Glutamatergic neuron (in vitro differentiated cells): ENCODE results near the gene AGAP1. TPM values are rescaled to one million over a fixed set of nuclear protein-coding genes. Genes with fewer than 3 reads are reported as not detected.

ENCODE experiments used
- DNase-seq: peaks from one replicate; pipeline ENCODE4 v3.0.0; 2022
- H3K27ac Mint-ChIP-seq: one replicate; pipeline ENCODE4 v1.8.0; 2020; ENCODE audit warnings: mild to moderate bottlenecking, mixed read lengths, inconsistent platforms; ENCODE audit not compliant: unreplicated experiment
- H3K27me3 Mint-ChIP-seq: one replicate; pipeline ENCODE4 v1.8.0; 2020; ENCODE audit warnings: mild to moderate bottlenecking, moderate library complexity, mixed read lengths, inconsistent platforms; ENCODE audit not compliant: unreplicated experiment
- H3K36me3 Mint-ChIP-seq: one replicate; pipeline ENCODE4 v1.8.0; 2020; ENCODE audit warnings: mild to moderate bottlenecking, mixed read lengths, inconsistent platforms; ENCODE audit not compliant: unreplicated experiment
- H3K4me1 Mint-ChIP-seq: one replicate; pipeline ENCODE4 v1.8.0; 2020; ENCODE audit warnings: mild to moderate bottlenecking, low read depth, mixed read lengths, inconsistent platforms; ENCODE audit not compliant: unreplicated experiment
- H3K4me3 Mint-ChIP-seq: one replicate; pipeline ENCODE4 v1.8.0; 2020; ENCODE audit warnings: mild to moderate bottlenecking, mixed read lengths, inconsistent platforms; ENCODE audit not compliant: unreplicated experiment
- H3K9me3 Mint-ChIP-seq: one replicate; pipeline ENCODE4 v1.8.0; 2020; ENCODE audit warnings: mild to moderate bottlenecking, moderate library complexity, mixed read lengths, inconsistent platforms; ENCODE audit not compliant: unreplicated experiment
- CTCF ChIP-seq: fragments of 200-600 bp; sonication (generic); IDR thresholded peaks from one replicate; pipeline ENCODE4 v1.5.0; 2021; ENCODE audit not compliant: partially characterized antibody, unreplicated experiment
- total RNA-seq: library from RNA; stranded (reverse); fragmentation: NEBNext Ultra II Directional; extraction: Animal tissue kit (Norgen Biotek cat#: 25700); gene quantifications from one replicate; pipeline ENCODE4 v1.2.1, GENCODE V29; 2021; ENCODE audit not compliant: unreplicated experiment

Gene AGAP1
- total RNA-seq, 1 donor from 2014 or later: 153 TPM

GRCh38 chr2:235702186-235702585 is 208.3 kb downstream of the AGAP1 start:
- Mint-ChIP-seq H3K36me3 (peaks cover 4% of the 10 kb centered on the region), H3K4me1 (peaks cover 29% of the 10 kb centered on the region), H3K9me3 (peaks cover 6% of the 10 kb centered on the region), H3K4me3 (peak overlapping the region; percentile 46), H3K27me3 (peaks cover 11% of the 10 kb centered on the region), H3K27ac (peak overlapping the region; percentile 22)
- no peak for DNase-seq
- TF ChIP-seq CTCF: no peak

- no peak overlapping the region for H3K4me3 Mint-ChIP-seq
- H3K4me1 Mint-ChIP-seq: peaks cover 33% of the 10 kb centered on the region
- H3K9me3 Mint-ChIP-seq: peaks cover 6% of the 10 kb centered on the region
- peaks cover 11% of the 10 kb centered on the region for H3K27me3 Mint-ChIP-seq
- no peaks in the 10 kb centered on the region for H3K36me3 Mint-ChIP-seq
- no peak overlapping the region for H3K27ac Mint-ChIP-seq
- DNase-seq: no peak
- TF ChIP-seq CTCF: no peak
Measured at GRCh38 chr2:235703711-235704295, 210.0 kb downstream of the AGAP1 start.

GRCh38 chr2:235705296-235705695 is 211.5 kb downstream of the AGAP1 start:
- Mint-ChIP-seq H3K36me3 (peaks cover 7% of the 10 kb centered on the region), H3K9me3 (peaks cover 10% of the 10 kb centered on the region), H3K27me3 (peaks cover 9% of the 10 kb centered on the region), H3K4me1 (peaks cover 29% of the 10 kb centered on the region), H3K27ac (no peak overlapping the region), H3K4me3 (no peak overlapping the region)
- no peak for DNase-seq
- no peak for TF ChIP-seq CTCF

GRCh38 chr2:235706506-235706905 is 212.7 kb downstream of the AGAP1 start:
- H3K27me3 Mint-ChIP-seq: peaks cover 9% of the 10 kb centered on the region
- DNase-seq: no peak
- peaks cover 11% of the 10 kb centered on the region for H3K9me3 Mint-ChIP-seq
- H3K4me3 Mint-ChIP-seq: peak overlapping the region; percentile 61
- no peak for TF ChIP-seq CTCF
- H3K4me1 Mint-ChIP-seq: peaks cover 29% of the 10 kb centered on the region
- H3K36me3 Mint-ChIP-seq: peaks cover 7% of the 10 kb centered on the region
- peak overlapping the region; percentile 84 for H3K27ac Mint-ChIP-seq

GRCh38 chr2:235707411-235708096 is 213.7 kb downstream of the AGAP1 start:
- TF ChIP-seq CTCF: no peak
- DNase-seq: no peak
- Mint-ChIP-seq H3K9me3 (peaks cover 11% of the 10 kb centered on the region), H3K36me3 (peaks cover 7% of the 10 kb centered on the region), H3K4me3 (peak overlapping the region; percentile 52), H3K27me3 (peaks cover 11% of the 10 kb centered on the region), H3K4me1 (peaks cover 23% of the 10 kb centered on the region), H3K27ac (peak overlapping the region; percentile 73)
